A549 (cell line): Measurements from ENCODE around the gene MTHFR.

Experiments
- CTCF ChIP-seq: fragments of >200 bp; sonication (Bioruptor Twin); formaldehyde crosslinking; IDR thresholded peaks from 3 replicates; pipeline ENCODE4 v1.5.1; 2016
- EP300 ChIP-seq, 2 experiments: fragments of >200 bp; sonication (Bioruptor Twin); formaldehyde crosslinking; IDR thresholded peaks; 2 replicates in 1 of 2; 3 replicates in 1 of 2; pipeline ENCODE4 v1.6.1; 2016 to 2017
- JUN ChIP-seq, 2 experiments: fragments of >200 bp; sonication (Bioruptor Twin); formaldehyde crosslinking; IDR thresholded peaks; 2 replicates in 1 of 2; 3 replicates in 1 of 2; pipeline ENCODE4 v1.6.1; 2016 to 2017
- MAFK ChIP-seq: fragments of 450-650 bp; IDR thresholded peaks from 2 replicates; pipeline ENCODE4 v1.6.1; 2014; ENCODE audit not compliant: partially characterized antibody
- POLR2A ChIP-seq: IDR thresholded peaks from 2 replicates; pipeline ENCODE4 v1.6.1; 2012; ENCODE audit warnings: mild to moderate bottlenecking, low read length
- RAD21 ChIP-seq, 2 experiments: fragments of >200 bp in 1 of 2; sonication (Bioruptor Twin) in 1 of 2; formaldehyde crosslinking in 1 of 2; IDR thresholded peaks in 1 of 2; conservative IDR thresholded peaks in 1 of 2; 2 replicates in 1 of 2; 3 replicates in 1 of 2; pipeline ENCODE4 v1.6.1; 2012 to 2018; ENCODE audit warnings: inconsistent platforms in 1 of 2
- USF2 ChIP-seq: fragments of 450-650 bp; IDR thresholded peaks from 2 replicates; pipeline ENCODE4 v1.6.1; 2014; ENCODE audit warnings: antibody characterized with exemption
- TF ChIP-seq, protein P1 (sequence below): fragments of 200-600 bp; sonication (generic); IDR thresholded peaks from 2 replicates; pipeline ENCODE4 v1.6.1; 2016; ENCODE audit warnings: antibody characterized with exemption, mild to moderate bottlenecking, moderate library complexity

DNA sequence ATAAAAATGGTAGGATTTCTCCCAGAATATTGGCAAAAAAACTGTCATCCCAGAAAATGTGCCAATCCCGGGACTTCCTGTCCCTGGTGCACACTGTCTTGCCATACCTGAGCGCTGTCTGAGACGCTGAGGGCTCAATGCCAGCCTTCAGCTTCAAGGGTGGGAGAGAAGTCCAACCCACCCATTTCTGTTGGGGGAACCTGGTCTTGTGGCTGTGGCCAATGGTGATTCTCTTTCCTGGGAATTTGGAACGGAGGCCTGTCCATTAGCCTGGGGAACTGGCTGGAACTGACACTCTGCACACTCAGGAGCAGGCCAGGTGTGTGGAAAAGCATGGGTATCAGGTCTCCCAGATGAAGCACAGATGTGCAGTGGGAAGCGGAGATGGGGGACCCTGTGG, 6.7 kb downstream of the MTHFR start:
- TF ChIP-seq CTCF (no peak), POLR2A (no peak), MAFK (no peak), JUN (IDR thresholded peaks at IDR 0.05) (no peak), RAD21 (conservative IDR thresholded peaks at IDR 0.05 in 1 of 2, IDR thresholded peaks at IDR 0.05 in 1 of 2) (no peak), USF2 (no peak), EP300 (IDR thresholded peaks at IDR 0.05) (no peak)
- TF ChIP-seq, protein P1, sequence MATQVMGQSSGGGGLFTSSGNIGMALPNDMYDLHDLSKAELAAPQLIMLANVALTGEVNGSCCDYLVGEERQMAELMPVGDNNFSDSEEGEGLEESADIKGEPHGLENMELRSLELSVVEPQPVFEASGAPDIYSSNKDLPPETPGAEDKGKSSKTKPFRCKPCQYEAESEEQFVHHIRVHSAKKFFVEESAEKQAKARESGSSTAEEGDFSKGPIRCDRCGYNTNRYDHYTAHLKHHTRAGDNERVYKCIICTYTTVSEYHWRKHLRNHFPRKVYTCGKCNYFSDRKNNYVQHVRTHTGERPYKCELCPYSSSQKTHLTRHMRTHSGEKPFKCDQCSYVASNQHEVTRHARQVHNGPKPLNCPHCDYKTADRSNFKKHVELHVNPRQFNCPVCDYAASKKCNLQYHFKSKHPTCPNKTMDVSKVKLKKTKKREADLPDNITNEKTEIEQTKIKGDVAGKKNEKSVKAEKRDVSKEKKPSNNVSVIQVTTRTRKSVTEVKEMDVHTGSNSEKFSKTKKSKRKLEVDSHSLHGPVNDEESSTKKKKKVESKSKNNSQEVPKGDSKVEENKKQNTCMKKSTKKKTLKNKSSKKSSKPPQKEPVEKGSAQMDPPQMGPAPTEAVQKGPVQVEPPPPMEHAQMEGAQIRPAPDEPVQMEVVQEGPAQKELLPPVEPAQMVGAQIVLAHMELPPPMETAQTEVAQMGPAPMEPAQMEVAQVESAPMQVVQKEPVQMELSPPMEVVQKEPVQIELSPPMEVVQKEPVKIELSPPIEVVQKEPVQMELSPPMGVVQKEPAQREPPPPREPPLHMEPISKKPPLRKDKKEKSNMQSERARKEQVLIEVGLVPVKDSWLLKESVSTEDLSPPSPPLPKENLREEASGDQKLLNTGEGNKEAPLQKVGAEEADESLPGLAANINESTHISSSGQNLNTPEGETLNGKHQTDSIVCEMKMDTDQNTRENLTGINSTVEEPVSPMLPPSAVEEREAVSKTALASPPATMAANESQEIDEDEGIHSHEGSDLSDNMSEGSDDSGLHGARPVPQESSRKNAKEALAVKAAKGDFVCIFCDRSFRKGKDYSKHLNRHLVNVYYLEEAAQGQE: no peak
